Activated naive CD4-positive, alpha-beta T cell (primary cell): ENCODE data around the gene SUPT3H.

ENCODE experiments used
- DNase-seq, 4 experiments: peaks; one replicate each; lab custom pipeline; 2025; lab: John Stamatoyannopoulos, UW

SUPT3H gene

DNA sequence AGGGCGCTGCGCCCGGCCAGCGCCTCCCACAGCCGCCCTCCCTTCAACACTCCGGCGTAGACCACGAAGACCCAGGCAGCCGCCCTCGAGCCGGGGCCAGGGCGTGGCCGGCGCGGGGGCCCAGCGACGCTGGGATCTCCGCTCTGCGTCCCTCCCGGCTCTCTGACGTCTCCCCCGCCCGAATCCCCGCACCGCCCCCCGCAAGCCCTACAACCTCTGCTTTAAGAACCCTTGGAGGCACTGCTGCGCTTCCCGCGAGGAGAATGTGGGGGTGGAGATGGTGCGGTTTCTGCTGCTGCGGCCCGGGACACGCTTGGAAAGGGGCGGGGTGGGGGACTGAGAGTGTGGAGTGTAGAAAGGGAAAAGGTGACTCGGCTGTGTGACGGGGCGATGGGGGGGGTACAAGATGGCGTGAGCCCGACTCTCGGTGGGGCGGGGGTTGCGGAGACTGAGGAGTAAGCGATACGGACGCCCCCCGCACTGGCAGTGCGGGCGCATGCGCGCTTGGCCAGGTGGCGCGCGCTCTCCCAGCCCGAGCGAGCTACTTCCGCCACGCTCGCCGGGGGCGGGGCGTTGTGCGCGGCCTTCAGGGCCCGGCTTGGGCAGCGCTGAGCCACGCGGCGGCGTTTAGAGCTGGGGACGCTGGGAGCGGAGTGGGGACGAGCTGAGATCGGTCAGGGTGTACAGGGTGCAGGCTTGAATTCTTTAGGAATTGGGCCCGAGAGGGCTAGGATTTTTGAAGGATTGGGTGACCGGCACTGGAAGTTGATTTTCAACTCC is at the start of gene SUPT3H:
SUPT3H (minus strand) TSS at position 381 of the 780 bp plus-strand sequence.
- DNase-seq = peak; percentile 69 to 97 (median 84)

DNA sequence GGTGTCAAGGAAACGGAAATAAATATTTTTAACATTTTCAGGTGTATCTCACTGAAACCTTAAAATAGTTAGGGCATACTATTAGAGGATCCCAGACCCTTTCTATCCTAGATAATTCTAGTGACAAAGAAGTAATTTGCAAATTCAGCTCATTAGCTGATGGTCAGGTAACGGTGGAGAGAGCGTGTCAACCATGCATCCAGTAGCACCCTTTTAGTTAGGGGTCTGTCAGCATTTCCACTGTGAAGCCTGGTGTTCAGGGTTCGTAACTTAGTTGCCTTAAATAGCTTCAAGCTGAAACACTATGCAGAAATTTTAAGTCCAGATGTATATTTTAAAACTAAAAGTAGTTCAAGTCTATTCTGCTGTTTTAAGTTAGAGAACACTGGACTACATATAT is 48.5 kb upstream of the SUPT3H start:
- DNase-seq = no peak

DNA sequence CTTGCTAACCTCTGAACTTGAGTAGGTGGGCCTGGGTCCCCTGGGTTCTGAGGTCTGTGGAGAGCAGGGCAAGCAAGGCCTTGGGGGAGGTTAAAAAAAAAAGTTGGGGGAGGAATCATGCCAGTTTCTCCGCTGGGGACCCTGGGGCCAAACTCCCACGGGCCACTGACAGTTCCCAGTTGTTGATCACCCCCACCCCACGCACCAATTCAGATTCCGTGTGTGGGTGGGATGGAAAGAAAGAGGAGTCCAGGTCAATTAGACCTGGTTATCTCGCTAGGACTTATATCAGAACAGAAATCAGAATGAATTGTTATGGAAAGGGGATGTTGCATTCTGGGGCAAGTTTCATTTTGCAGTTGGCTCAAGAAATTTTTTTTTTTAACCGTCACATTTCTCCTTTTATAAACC is 46.7 kb upstream of the SUPT3H start:
- no peak for DNase-seq

DNA sequence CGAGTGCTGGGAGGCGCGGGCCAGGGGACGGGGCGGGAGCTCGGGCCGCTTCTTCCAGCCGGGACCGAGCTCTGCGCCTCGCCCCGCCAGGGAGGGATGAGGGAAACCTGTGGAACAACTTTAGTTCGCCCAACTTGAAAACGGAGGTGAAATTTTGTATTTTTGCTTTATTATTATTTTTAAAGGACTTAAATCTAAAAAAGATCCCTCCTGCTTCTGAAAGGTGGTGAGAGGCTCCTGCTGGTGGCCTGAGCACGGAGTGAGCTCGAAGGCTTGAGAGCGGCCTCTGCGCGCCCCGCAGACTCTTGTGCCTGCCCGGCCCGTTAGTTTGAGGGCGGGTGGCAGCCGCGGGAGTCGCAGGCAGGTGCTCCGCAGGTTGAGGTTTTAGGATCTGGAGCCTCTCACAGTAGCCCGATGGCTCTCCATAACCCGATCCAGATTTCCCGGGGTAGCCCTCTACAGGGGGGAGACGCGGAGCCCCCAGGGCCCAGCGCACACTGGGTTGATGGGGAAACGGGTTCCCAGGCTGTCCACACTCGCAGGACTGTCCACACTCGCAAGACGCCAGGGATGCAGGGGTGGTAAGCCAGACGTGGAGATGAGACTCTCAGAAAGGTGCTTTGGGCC is 46.2 kb upstream of the SUPT3H start:
- DNase-seq = no peak

DNA sequence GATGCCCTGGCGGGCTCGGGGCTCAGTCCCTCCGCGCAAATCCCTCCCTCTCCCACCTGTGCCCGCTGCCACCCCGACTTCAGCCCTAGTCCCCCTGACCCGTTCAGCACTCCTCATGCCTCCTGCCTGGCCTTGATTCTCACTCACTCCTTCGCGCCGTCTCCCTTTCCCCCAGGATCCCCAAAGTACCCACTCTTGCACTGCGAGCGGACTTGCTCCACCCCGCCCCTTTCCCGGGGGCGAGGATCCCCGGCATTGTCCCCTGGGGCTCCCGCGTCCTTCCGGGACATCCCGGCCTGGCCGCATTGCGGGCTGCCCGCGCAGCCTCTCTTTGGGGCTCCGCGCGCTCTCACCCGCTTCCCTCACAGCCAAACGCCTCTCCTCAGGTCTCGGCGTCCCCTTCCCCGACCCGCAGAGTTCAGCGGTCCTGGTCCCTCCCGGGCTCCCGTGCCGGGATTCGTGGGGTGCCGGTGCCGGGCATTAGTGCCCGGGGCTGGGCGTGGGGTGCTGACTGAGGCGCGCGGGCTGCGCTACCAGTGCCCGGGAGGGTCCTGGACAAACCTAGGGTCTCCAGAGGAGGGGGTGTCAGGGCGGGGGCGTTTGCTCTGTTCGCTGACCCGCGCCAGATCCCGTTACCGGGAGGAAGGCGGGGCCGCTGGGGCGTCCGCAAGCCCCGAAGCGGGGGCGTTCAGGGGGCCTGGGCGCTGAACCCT is 45.5 kb upstream of the SUPT3H start:
- no peak for DNase-seq

DNA sequence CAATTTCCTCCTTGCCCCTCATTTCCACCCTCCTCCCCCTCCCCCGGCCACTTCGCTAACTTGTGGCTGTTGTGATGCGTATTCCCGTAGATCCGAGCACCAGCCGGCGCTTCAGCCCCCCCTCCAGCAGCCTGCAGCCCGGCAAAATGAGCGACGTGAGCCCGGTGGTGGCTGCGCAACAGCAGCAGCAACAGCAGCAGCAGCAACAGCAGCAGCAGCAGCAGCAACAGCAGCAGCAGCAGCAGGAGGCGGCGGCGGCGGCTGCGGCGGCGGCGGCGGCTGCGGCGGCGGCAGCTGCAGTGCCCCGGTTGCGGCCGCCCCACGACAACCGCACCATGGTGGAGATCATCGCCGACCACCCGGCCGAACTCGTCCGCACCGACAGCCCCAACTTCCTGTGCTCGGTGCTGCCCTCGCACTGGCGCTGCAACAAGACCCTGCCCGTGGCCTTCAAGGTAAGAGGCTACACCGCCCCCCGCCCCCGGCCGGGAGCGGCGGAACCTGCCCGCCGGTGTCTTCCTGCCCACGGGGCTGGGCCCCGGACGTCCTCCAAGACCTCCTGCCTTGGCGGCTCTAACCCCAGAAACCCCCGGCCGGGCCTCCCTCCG is 44.9 kb upstream of the SUPT3H start:
- DNase-seq = peak in 2 of 4 experiments; percentile 26 to 34

GRCh38 chr6:45421709-45422502 is 44.2 kb upstream of the SUPT3H start:
- peak in 3 of 4 experiments; percentile 18 to 34 (median 26) for DNase-seq

DNA sequence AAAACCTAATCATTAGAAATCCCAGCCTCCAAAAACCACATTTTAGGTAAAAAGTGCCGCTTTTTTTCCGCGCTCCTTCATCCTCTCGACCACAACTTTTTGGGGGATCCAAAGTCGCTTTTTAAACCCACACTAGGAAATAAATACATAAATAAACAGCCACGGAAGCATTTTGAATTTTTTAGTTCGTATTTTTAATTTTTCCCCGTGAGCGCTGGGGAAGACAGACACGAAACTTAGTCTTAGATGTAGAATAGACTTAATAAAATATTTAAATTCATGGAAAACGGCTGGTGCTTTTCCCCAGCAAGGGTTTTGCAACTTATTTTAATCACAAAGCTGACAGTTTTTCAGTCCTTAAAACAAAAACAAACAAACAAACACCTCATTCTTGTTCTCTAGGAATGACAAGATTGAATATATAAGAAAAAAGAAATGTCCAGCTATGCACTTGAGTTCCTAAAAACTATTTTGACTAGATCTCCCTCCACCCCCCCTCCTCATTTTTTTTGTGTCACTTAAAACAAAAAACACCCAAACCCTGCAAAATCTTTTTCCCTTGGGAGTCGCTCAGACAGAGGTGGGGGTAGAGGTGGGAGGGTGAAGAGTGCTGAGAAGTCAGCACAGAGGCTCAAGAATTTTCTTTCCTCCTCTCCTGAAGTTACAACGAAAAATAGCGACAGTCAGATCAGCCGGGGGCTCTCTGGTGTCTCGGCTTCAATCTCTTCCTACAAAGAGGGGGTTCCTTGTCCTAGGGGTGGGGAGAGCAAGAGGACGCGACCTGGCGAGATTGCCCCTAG is 43.4 kb upstream of the SUPT3H start:
- no peak for DNase-seq

DNA sequence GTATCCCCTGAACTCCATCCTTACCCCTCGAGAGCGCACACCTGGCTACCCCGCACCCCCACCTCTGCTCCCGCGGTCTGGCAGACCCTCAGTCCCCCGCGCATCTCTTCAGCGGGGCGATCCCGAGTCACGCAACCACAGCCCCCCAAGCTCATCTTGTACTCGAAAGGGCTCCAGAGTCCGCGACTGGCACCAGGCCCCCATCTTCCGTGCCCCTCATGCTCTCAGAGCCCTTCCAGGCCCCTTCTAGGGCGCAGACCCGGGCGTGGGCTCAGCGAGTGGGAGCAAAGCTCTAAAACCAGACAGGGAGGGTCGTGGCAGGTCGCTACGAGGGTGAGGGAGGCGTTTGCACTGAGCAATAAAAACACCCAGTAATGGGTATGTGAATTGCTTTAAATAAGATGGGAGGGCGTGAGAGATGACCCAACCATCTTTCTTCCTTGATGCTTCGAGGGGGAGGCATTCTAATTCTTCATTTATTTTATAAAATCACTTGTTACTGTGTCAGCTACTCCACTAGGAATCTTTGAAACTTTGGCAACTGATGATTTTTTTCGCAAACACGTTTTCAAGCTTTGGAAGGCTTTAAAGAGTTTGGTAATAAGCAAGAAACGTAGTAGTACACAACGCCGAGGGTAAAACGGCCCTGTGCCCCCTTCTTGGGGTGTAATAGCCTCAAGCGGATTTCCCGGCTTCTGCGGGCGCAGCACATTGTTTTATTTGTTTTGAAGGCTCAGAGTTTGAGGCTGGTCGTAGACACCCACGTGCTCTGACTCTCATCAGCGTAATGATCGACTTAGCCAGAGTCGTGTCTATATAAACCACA is 42.6 kb upstream of the SUPT3H start:
- peak in 1 of 4 experiments; percentile 17 for DNase-seq

- peak in 2 of 4 experiments; percentile 31 to 57 for DNase-seq
Measured at GRCh38 chr6:45419571-45420082, 41.9 kb upstream of the SUPT3H start.

DNA sequence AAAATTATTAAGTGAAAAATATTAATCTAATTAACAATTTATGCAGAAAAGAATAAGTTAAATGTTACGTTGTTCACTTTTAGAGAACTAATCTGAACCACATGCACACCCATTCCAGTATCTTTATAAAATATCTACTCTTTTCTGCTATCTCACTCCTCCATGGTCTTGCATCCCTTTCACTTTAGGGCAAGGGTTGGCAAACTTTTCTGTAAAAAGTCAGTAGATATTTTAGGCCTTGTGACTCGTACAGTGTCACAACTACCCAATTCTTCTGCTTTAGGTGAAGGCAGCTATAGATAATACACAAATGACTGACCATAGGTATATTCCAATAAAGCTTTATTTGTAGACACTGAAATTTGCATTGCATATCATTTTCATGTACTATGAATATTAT is 39.7 kb upstream of the SUPT3H start:
- DNase-seq = no peak

DNA sequence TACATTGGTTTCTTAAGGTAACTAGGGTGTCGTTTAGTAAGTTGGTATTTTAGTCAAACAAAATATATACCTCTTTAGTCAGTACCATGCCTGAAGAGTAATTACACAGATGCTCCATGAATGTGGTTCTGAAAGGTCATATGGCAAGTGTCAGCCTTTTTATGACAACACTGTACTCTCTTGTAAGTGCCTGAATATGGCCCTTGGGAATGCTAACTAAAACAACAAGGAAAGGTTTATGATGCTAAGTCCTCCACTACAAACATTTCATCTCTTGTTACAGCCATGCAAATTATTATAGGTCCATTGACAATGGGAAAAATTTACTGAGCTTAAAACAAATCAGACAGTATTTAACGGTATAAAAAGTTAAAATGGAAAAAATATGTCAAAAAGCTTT is 39.0 kb upstream of the SUPT3H start:
- no peak for DNase-seq

DNA sequence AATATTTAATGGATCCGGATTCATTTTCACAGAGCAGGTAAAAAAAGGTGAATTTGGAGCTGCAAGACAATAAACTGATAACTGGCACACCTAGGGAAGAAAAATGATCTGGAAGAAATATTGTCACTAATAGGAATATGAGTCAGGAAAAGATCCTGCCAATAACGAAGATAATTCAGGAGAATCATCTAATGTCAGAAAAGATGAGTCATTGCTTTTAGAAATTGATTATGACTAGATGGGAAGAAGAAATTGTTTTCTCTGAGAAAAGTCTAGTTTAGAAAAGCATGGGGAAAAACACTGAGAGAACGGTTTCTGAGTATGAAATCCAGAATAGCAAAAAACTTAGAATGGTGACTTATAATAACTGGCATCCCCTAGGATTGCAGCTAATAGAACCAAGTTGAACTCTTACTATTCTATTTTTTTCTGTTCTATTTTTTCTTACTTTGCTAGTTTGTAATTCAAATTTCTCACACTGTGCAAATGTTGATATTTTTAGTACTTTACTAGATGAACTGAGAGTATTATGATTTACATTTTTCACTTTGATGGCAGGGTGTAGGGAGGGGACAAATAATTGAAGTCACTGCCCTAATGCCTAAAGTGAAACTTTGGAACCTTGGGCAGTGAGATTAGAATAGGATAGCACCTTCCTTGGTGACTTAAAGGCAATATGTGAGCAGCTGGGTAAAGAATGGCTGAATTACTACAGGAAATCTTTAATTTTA is 38.2 kb upstream of the SUPT3H start:
- no peak for DNase-seq

DNA sequence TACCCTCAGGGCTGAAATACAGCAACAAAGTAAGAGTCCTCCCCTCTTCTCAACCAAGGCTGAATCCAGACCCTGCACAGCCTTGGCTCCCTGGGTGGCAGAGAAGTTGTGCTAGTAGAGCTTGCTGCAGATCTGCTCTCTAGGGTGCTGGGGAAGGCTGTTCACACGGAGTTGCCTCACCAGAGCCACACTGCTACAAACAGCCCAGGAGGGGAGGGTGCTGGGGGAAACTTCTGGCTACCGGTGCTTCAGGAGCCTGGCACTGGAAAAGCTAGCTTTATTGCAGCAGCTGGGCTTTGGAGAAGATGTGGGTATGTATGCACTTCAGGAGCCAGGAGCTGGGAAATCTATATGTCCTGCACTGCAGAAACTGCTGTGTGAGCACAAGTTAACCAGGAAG is 37.6 kb upstream of the SUPT3H start:
- DNase-seq = no peak

DNA sequence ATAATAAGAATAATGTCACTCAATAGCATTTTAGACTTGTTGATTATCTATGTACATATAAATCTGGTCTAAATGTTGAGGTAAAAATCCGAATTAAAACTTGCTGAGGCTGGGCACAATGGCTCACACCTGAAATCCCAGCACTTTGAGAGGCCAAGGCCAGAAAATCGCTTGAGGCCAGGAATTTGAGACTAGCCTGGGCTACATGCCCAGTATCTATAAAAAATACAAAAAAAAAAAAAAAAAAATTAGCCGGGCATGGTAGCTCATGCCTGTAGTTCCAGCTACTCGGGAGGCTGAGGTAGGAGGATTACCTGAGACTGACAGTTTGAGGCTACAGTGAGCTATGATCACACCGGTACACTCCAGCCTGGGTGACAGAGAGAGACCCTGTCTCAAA is 34.2 kb upstream of the SUPT3H start:
- DNase-seq = no peak

DNA sequence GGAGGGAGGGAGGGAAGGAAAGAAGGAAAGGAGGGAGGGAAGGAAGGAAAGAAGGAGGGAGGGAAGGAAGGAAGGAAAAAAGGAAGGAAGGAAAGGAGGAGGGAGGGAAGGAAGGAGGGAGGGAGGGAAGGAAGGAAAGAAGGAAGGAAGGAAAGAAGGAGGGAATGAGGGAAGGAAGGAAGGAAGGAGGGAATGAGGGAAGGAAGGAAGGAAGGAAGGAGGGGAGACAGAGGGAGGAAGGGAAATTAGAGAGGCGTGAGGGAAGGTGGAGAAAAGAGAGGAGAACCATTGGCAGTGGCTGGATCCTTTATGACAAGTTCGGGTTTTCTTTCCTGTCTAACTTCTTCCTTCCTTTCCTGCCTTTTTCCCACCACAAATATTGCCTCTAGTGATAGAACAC is 22.3 kb upstream of the SUPT3H start:
- DNase-seq = no peak

DNA sequence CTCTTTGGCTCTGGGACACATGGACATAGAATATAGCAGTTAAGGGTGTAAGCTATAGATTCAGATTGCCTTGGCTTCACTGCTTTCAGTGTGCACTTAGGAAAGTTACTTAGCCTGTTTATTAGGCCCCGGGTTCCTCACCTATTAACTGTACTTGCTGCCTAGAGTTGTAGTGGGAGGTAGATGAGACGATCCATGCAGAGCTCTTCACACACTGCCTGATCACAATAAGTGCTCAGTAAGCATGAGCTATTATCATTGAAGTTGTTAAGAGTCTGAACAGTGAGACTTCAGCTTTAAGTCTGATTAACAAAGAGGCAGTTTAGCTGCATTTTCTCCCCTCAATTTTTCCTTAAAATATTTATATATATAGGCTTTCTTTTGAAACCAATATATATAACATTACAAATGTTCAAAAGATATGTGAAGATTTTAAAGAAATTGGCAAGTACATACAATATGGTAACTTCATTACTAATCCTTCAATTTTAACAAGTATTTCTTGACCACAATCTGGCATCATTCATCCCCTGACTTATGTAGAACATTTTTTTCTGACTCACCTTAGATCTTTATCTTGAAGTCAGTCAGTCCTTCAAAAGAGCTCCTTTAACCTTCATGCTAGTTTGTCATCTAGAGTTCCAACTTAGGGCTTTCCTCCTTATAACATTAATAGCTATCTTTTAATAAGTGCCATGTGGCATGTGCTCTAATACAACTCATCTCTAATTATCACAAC is 20.5 kb upstream of the SUPT3H start:
- no peak for DNase-seq

DNA sequence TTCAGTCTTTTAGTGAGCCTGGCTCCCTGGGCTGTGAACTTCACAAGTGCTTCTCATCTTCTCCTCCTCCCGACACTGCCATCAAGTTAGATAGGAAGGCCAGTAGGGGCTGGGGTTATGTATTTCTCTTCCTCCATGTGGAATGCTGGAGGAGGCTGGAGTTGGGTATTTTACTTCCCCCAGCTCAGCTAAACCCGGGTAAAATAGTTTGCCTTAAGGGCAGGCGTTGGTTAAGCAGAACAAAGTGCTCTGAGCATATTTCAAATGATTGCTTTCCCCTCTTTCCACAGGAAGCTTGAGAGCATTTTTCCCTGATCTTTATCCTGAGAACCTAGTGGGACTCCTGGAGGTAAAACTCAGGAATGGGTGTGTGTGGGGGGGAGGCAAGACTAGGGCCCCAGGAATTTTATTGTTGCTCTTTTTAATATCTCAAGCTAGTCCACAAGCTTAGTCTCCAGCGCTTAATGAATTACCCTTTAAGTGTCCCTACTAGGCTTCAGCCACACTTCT is 16.9 kb upstream of the SUPT3H start:
- no peak for DNase-seq
